GM19023 (cell line): ENCODE results near the gene PALLD.

Experiments used
- ATAC-seq: cut with Tn5 transposase; IDR thresholded peaks from one replicate; pipeline ENCODE4 v1.9.1; 2021; ENCODE audit warnings: mild to moderate bottlenecking, moderate library complexity; ENCODE audit not compliant: unreplicated experiment

PALLD gene

GRCh38 chr4:168585168-168586091 lies 88.6 kb downstream of the PALLD start:
- ATAC-seq: peak; percentile 87

- ATAC-seq: no peak
Observed at GRCh38 chr4:168586926-168587325, 90.1 kb downstream of the PALLD start.

- ATAC-seq: no peak
Observed at GRCh38 chr4:168587411-168588125, 90.7 kb downstream of the PALLD start.

DNA sequence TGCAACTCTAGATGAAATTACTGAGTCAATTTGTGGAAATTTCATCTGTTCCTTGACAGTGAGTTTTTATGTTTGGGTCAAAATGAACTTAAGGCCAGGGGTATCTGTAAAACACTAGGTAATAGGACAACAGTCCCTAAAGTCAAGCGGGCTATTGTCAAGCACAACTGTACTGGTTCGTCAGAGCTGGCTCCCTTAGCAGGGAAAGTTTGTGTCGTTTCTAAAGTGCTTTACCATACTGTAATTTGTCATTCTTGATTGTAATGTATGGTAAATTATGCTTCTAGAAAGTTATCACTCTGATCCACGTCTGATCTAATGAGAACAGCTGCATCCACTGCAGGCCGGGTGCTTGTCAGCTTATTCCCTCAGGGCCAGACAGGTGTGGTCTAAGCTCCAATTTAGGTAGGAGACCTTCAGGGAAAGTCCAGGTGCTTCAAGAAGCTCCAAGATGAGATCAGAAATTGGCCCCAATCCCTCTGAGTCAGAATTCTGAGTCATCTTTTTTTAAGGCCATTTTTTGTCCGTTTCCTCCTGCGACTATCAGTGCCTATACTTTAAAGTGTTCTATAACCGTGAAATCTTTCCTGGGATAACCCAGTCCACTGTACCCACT lies 92.2 kb downstream of the PALLD start:
- ATAC-seq: no peak

- no peak for ATAC-seq
Observed at GRCh38 chr4:168592676-168593075, 95.8 kb downstream of the PALLD start.

- no peak for ATAC-seq
Observed at GRCh38 chr4:168593399-168593798, 96.5 kb downstream of the PALLD start.

DNA sequence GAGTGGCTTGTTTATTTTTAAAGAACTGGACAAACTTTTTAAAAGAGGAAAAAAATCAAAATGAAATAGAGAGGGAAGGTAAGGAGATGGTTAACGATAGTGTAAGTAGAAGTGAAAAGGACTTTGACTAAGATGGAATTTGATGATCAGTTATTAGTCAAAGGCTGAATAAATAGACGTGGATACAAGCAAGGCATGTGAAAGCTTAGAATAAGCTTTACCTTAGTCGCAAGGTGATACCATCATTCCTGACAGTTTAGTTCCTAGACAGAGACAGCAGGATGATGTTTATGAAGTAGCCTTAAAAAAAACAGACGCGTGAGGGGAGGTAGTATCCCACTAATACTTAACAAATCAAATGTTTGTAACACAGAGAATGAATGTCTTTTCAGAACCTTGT lies 97.3 kb downstream of the PALLD start:
- ATAC-seq: no peak

DNA sequence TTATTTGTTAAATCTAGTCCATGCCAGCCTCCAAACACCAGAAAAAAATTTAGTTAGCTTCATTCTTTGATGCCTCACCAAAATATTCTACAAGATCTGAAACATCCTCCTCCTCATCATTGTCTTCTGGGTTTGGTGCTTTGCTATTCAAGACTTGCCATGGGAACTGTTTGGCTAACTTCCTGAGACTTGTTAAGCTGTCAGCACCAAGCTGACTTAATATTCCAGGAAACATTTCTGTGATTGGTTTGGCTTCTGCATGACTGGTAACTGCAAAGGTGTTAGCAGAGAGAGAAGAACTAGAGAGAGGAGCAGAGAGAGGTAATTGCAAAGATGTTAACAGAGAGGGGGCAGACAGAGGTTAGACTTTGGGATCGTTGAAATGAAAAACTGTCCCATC lies 101.3 kb downstream of the PALLD start:
- no peak for ATAC-seq

DNA sequence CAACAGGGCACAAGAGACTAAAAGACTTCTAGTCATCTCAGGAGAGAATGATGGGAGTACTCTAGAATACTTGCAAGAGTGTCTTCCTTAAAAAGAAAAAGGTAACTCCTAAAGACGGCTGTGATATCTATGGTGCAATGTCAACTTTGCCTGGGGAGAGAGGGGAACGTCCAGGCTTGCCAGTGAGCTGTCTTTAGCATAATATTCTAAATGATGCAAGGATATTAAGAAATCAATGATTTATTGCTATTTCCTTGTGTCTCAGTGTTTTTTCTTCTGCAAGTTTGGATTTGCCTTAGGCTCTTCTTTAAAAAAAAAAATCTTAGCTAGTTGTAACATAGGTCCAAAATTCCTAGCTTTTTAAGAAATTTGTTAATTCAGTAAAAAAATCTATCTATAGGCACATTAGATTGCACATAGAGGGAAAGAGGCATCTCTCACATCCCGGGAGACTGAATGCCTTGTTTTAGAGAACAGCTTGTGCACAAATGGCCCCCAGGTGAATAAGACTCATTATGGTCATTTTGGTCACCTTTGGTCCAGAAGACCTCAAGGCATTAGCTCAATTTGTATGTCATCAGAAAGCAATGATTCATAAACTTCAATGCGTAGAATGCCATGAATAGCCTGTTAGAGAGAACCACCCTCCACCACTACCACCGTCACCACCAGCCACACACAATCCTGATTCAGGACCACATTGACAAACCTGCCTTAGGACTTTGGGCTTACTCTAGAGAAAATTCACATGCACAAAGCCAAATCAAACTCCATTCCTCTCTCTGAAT lies 104.1 kb downstream of the PALLD start:
- no peak for ATAC-seq

GRCh38 chr4:168601899-168602298 lies 105.0 kb downstream of the PALLD start:
- no peak for ATAC-seq

- no peak for ATAC-seq
Observed at GRCh38 chr4:168604496-168605373, 107.9 kb downstream of the PALLD start.

DNA sequence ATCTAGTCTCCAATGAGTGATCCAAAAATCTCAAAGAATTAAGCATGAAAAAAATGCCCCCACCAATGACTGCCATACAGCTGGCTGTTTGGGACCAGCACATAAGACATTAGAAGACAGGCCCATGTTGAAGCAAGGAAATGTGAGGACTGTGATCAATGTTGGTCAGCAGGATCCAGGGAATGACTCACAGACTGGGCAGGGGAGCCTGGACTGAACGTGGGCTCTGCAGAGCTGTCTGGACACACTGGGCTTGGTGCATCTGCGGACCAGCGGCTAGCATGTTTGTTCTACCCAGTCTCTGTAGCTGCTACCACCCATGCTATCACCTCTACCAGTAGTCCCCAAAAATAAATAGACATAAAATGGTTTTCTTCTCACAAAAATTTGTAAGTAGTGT lies 108.6 kb downstream of the PALLD start:
- ATAC-seq: no peak

- no peak for ATAC-seq
Observed at GRCh38 chr4:168607215-168607614, 110.4 kb downstream of the PALLD start.

DNA sequence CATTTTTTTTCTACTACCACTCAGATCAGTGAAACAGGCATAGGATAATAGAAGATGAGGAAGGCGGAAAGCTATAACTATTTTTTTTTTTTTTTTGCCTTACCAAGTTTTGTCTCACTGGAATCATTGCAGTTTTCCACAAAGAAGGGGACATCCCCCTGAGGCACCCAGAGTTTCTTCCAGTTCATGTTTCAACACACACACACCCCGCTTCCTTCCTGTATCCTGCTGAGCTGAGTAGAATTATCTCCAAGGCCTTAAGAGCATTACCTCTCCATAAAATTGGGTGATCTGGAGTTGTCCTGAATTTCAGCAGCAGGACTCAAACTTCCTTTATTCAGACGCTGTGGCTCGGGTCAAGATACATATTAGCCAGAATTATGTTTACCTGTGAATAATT lies 111.9 kb downstream of the PALLD start:
- ATAC-seq: no peak

DNA sequence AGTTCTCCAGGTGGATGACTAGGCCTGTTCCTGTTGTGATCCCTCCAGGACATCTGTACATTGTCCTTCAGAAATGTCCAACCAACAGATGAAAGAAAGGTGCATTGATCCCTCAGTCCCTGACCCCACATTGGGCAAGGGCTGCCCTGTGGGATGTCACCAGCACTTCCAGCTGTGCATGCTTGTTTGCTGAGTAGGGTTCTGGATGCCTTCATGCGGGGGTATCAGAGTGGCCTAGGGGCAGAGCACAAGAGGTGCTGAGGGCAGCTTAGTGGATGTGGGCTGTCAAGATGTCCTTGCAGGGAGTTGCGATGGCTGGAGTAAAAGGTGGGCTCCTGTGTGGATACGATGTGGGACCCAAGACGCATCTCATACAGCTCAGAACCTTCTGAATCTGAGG lies 112.5 kb downstream of the PALLD start:
- ATAC-seq: no peak

GRCh38 chr4:168610911-168611530 lies 114.2 kb downstream of the PALLD start:
- no peak for ATAC-seq

DNA sequence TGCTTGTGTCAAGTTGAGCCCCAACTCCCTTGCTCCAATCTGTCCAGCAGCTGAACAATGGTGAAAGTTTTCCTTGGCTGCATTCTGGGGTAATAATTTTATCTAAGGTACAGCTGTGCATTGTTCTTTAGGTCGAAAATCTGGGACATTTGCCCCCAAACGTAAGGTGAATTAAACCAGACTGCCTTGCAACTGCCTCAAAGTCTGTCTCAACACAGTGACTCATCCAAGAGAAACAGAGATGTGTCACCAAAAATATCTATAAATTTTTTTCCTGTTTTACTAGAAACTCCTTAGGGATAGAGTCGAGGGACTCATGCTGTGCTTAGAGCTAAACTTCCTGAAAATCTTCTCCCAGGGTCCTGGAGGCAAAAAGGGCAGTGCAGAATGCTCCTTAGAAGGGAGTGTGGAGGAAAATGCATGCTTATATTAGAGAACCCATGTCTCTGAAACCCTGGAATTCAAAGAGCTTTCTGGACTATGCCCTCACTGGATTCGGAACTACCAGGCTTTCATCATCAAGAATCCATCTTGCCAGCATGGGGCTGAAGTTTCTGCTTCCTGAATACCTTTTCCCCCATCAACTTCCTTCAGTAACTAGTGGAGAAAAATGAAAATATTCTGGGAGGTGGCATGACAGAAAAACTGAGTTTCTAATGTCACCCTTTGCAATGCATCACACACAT lies 115.7 kb downstream of the PALLD start:
- no peak for ATAC-seq

- no peak for ATAC-seq
Observed at GRCh38 chr4:168613869-168614268, 117.0 kb downstream of the PALLD start.
